HCT116 (cell line): ENCODE data around the gene FBRS. TPM values are rescaled to one million over a fixed set of nuclear protein-coding genes. Genes with fewer than 3 reads are reported as not detected.

ENCODE experiments used
- ATAC-seq: fragments of 200-7000 bp; cut with Tn5 transposase; 2 replicates; pipeline ENCODE4 v1.9.1; 2020; ENCODE audit warnings: mild to moderate bottlenecking, moderate library complexity
- BruUV-seq: library from RNA; stranded (reverse); fragments of 400-500 nt; replicated peaks from 2 replicates; lab custom pipeline; 2021; lab: Mats Ljungman, UMichigan
- CTCF ChIA-PET: fragments of 300-600 bp; sonication (Branson Sonifier 250); formaldehyde crosslinking; loops from one replicate; lab custom pipeline; 2021; ENCODE audit warnings: antibody characterized with exemption; lab: Charles Lee
- POLR2A ChIA-PET: fragments of 300-600, 350-600 bp; sonication (Branson Sonifier 250); formaldehyde crosslinking; loops from one replicate; lab custom pipeline; 2021; ENCODE audit warnings: antibody characterized with exemption; lab: Charles Lee
- RAD21 ChIA-PET, 2 experiments: fragments of 300-600 bp; sonication (Branson Sonifier 250); formaldehyde crosslinking; loops; one replicate each; lab custom pipeline; 2023; ENCODE audit warnings: low total read pairs in 2 of 2; ENCODE audit not compliant: uncharacterized antibody in 2 of 2, unreplicated experiment in 2 of 2, low non-redundant PET in 1 of 2; lab: Charles Lee
- DNase-seq: peaks from one replicate; pipeline ENCODE4 v3.0.0-alpha.2; 2010; ENCODE audit warnings: low read depth, low spot score
- H2AFZ ChIP-seq: fragments of 200-600 bp; shearing (Covaris generic), sonication (generic); 2 replicates; pipeline ENCODE4 v1.6.1; 2017; ENCODE audit warnings: low read depth, mixed run types, mixed read lengths, antibody characterized with exemption, low read length; ENCODE audit not compliant: poor library complexity, severe bottlenecking
- H3K27ac ChIP-seq: 2 replicates; pipeline ENCODE4 v1.5.1; 2012; ENCODE audit warnings: low read depth, low read length
- H3K27me3 ChIP-seq: fragments of 200-600 bp; sonication (generic); 2 replicates; pipeline ENCODE4 v1.6.1; 2016; ENCODE audit warnings: mixed run types, low read length, mixed read lengths; ENCODE audit not compliant: insufficient read depth
- H3K36me3 ChIP-seq, 2 experiments: fragments of 200-500 bp in 1 of 2; fragments of 200-600 bp in 1 of 2; sonication (Bioruptor generic) in 1 of 2; sonication (generic) in 1 of 2; 2 replicates each; pipeline versions ENCODE4 v1.5.1 to v1.6.1; 2014 to 2016; ENCODE audit warnings: low read length in 2 of 2, inconsistent platforms in 1 of 2, mixed read lengths in 1 of 2, mixed run types in 1 of 2; ENCODE audit not compliant: insufficient read depth in 2 of 2, control insufficient read depth in 1 of 2
- H3K4me1 ChIP-seq, 2 experiments: fragments of 200-600 bp in 1 of 2; sonication (generic) in 1 of 2; 2 replicates each; pipeline versions ENCODE4 v1.5.1 to v1.6.1; 2012 to 2017; ENCODE audit warnings: low read length in 2 of 2, inconsistent platforms in 1 of 2, mild to moderate bottlenecking in 1 of 2, mixed read lengths in 1 of 2, mixed run types in 1 of 2, moderate library complexity in 1 of 2; ENCODE audit not compliant: insufficient read depth in 2 of 2, control insufficient read depth in 1 of 2
- H3K4me2 ChIP-seq: fragments of 200-600 bp; sonication (generic); 2 replicates; pipeline ENCODE4 v1.6.1; 2017; ENCODE audit warnings: mixed run types, low read length, mixed read lengths
- H3K4me3 ChIP-seq, 2 experiments: fragments of 200-600 bp in 1 of 2; sonication (generic) in 1 of 2; replicated peaks in 1 of 2; 2 replicates each; pipeline ENCODE4 v1.5.1; 2011 to 2016; ENCODE audit warnings: low read length in 2 of 2, control low read depth in 1 of 2, low read depth in 1 of 2, mild to moderate bottlenecking in 1 of 2, mixed read lengths in 1 of 2, mixed run types in 1 of 2
- H3K79me2 ChIP-seq: fragments of 200-600 bp; sonication (generic); 2 replicates; pipeline ENCODE4 v1.6.1; 2017; ENCODE audit warnings: mild to moderate bottlenecking, mixed run types, low read length, moderate library complexity, mixed read lengths; ENCODE audit not compliant: insufficient read depth
- H3K9ac ChIP-seq: fragments of 200-600 bp; sonication (generic); 2 replicates; pipeline ENCODE4 v1.6.1; 2016; ENCODE audit warnings: low read length, mixed read lengths
- H3K9me2 ChIP-seq: fragments of 200-600 bp; sonication (generic), shearing (Covaris generic); 2 replicates; pipeline ENCODE4 v1.6.1; 2017; ENCODE audit warnings: mixed run types, mild to moderate bottlenecking, moderate library complexity; ENCODE audit not compliant: insufficient read depth
- H3K9me3 ChIP-seq, 2 experiments: fragments of 200-500 bp in 1 of 2; fragments of 200-600 bp in 1 of 2; sonication (Bioruptor generic) in 1 of 2; sonication (generic) in 1 of 2; 2 replicates each; pipeline ENCODE4 v1.6.1; 2014 to 2017; ENCODE audit warnings: low read length in 2 of 2, mixed read lengths in 2 of 2, inconsistent platforms in 1 of 2, low read depth in 1 of 2, mild to moderate bottlenecking in 1 of 2, mixed run types in 1 of 2, moderate library complexity in 1 of 2; ENCODE audit not compliant: control insufficient read depth in 1 of 2, insufficient read depth in 1 of 2
- H4K20me1 ChIP-seq: fragments of 200-600 bp; sonication (generic), shearing (Covaris generic); 2 replicates; pipeline ENCODE4 v1.6.1; 2017; ENCODE audit warnings: mixed run types, mild to moderate bottlenecking, moderate library complexity; ENCODE audit not compliant: insufficient read depth
- EGR1 ChIP-seq: IDR thresholded peaks from 2 replicates; pipeline ENCODE4 v1.6.1; 2012; ENCODE audit warnings: low read depth
- ELF1 ChIP-seq: IDR thresholded peaks from 2 replicates; pipeline ENCODE4 v1.6.1; 2012; ENCODE audit warnings: low read depth, borderline replicate concordance
- EZH2 ChIP-seq: fragments of 200-600 bp; sonication (generic); IDR thresholded peaks from 2 replicates; pipeline ENCODE4 v1.6.1; 2017; ENCODE audit warnings: antibody characterized with exemption, mixed run types
- FOSL1 ChIP-seq: IDR thresholded peaks from 2 replicates; pipeline ENCODE4 v1.6.1; 2012; ENCODE audit warnings: low read depth
- JUND ChIP-seq: IDR thresholded peaks from 2 replicates; pipeline ENCODE4 v1.6.1; 2012
- POLR2A ChIP-seq: IDR thresholded peaks from 2 replicates; pipeline ENCODE4 v1.7.0; 2011; ENCODE audit warnings: borderline replicate concordance; ENCODE audit not compliant: insufficient read depth, insufficient read length; ENCODE audit errors: extremely low read depth
- RAD21 ChIP-seq: IDR thresholded peaks from 2 replicates; pipeline ENCODE4 v1.6.1; 2012; ENCODE audit warnings: low read depth, mild to moderate bottlenecking
- SP1 ChIP-seq: IDR thresholded peaks from 2 replicates; pipeline ENCODE4 v1.6.1; 2012; ENCODE audit warnings: low read depth
- TCF7L2 ChIP-seq: IDR thresholded peaks from 2 replicates; pipeline ENCODE4 v1.7.0; 2011; ENCODE audit warnings: borderline replicate concordance, inconsistent platforms; ENCODE audit not compliant: insufficient read depth, insufficient read length; ENCODE audit errors: extremely low read depth
- YY1 ChIP-seq: IDR thresholded peaks from 2 replicates; pipeline ENCODE4 v1.6.1; 2011; ENCODE audit warnings: low read length, low read depth, moderate library complexity, mild to moderate bottlenecking; ENCODE audit not compliant: insufficient replicate concordance; ENCODE audit errors: extremely low read depth
- ZNF274 ChIP-seq: fragments of 200-500 bp; sonication (Bioruptor generic); IDR thresholded peaks from 2 replicates; pipeline ENCODE4 v1.6.1; 2014; ENCODE audit warnings: mild to moderate bottlenecking, low read depth, low read length, inconsistent platforms
- intact Hi-C: fragments of 100-400 bp; cut with micrococcal nuclease; formaldehyde crosslinking; loops from 2 replicates; pipeline ENCODE4 v1.10.0; 2022
- total RNA-seq: library from RNA; stranded (reverse); gene quantifications from one replicate; pipeline ENCODE4 v1.2.1, GENCODE V29; 2021; ENCODE audit not compliant: unreplicated experiment
- TF ChIP-seq, protein P1 (sequence below), 3 experiments: fragments of 200-600 bp in 1 of 3; sonication (generic) in 1 of 3; IDR thresholded peaks in 2 of 3; conservative IDR thresholded peaks in 1 of 3; 2 replicates each; pipeline ENCODE4 v1.5.1; 2012 to 2017; ENCODE audit warnings: low read depth in 2 of 3, low read length in 2 of 3, antibody characterized with exemption in 1 of 3, borderline replicate concordance in 1 of 3, control low read depth in 1 of 3, mild to moderate bottlenecking in 1 of 3, mixed read lengths in 1 of 3, mixed run types in 1 of 3, moderate library complexity in 1 of 3; ENCODE audit not compliant: insufficient read depth in 1 of 3
- TF ChIP-seq, protein P2 (sequence below): IDR thresholded peaks from 2 replicates; pipeline ENCODE4 v1.6.1; 2012
- TF ChIP-seq, protein P3 (sequence below): IDR thresholded peaks from 2 replicates; pipeline ENCODE4 v1.6.1; 2012
- TF ChIP-seq, protein P4 (sequence below): IDR thresholded peaks from 2 replicates; pipeline ENCODE4 v1.6.1; 2012; ENCODE audit warnings: low read depth

The FBRS gene
- total RNA-seq, 1 experiment from 2014 or later, result 65.3 TPM

DNA sequence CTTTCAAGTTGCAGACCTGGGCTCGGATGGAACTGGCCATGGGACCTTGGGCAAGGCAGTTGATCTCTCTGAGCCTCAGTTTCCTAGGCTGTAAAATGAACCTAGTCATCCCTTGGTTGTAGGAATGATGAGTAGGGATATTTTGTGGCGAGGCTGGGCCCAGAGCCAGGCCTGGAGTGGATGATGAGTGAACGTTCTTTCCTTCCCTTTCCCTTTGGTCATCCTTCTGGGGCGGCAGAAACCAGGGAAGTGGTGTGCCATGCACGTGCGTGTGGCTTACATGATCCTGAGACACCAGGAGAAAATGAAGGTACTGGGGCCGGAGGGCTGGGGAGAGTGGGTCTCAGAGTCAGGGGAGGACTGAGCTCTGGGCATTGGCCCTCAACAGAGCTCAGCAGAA, 8.4 kb downstream of the FBRS start:
- BruUV-seq, result no TSS peak
- Histone ChIP-seq H3K9me2 (no peaks in the 10 kb centered on the region), H3K79me2 (peaks cover 22% of the 10 kb centered on the region), H3K27me3 (no peaks in the 10 kb centered on the region), H4K20me1 (no peaks in the 10 kb centered on the region), H3K4me1 (no peaks in the 10 kb centered on the region)
- POLR2A ChIA-PET, result no interaction called here
- RAD21 ChIA-PET, result no interaction called here
- ATAC-seq, result no peak
- TF ChIP-seq YY1, result no peak
- TF ChIP-seq POLR2A, result no peak
- TF ChIP-seq RAD21, result no peak
- TF ChIP-seq, protein P1, sequence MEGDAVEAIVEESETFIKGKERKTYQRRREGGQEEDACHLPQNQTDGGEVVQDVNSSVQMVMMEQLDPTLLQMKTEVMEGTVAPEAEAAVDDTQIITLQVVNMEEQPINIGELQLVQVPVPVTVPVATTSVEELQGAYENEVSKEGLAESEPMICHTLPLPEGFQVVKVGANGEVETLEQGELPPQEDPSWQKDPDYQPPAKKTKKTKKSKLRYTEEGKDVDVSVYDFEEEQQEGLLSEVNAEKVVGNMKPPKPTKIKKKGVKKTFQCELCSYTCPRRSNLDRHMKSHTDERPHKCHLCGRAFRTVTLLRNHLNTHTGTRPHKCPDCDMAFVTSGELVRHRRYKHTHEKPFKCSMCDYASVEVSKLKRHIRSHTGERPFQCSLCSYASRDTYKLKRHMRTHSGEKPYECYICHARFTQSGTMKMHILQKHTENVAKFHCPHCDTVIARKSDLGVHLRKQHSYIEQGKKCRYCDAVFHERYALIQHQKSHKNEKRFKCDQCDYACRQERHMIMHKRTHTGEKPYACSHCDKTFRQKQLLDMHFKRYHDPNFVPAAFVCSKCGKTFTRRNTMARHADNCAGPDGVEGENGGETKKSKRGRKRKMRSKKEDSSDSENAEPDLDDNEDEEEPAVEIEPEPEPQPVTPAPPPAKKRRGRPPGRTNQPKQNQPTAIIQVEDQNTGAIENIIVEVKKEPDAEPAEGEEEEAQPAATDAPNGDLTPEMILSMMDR (IDR thresholded peaks at IDR 0.05 in 2 of 3, conservative IDR thresholded peaks at IDR 0.05 in 1 of 3; ENCODE audit: borderline replicate concordance in 1 of 3, insufficient read depth in 1 of 3, low read depth in 2 of 3, low read length in 2 of 3), result no peak
- TF ChIP-seq, protein P2, sequence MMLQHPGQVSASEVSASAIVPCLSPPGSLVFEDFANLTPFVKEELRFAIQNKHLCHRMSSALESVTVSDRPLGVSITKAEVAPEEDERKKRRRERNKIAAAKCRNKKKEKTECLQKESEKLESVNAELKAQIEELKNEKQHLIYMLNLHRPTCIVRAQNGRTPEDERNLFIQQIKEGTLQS, result no peak
- TF ChIP-seq ELF1, result no peak
- no peak for TF ChIP-seq FOSL1
- TF ChIP-seq EGR1, result no peak
- TF ChIP-seq, protein P3, sequence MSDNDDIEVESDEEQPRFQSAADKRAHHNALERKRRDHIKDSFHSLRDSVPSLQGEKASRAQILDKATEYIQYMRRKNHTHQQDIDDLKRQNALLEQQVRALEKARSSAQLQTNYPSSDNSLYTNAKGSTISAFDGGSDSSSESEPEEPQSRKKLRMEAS, result no peak
- no peak for TF ChIP-seq ZNF274
- TF ChIP-seq TCF7L2, result no peak
- TF ChIP-seq, protein P4, sequence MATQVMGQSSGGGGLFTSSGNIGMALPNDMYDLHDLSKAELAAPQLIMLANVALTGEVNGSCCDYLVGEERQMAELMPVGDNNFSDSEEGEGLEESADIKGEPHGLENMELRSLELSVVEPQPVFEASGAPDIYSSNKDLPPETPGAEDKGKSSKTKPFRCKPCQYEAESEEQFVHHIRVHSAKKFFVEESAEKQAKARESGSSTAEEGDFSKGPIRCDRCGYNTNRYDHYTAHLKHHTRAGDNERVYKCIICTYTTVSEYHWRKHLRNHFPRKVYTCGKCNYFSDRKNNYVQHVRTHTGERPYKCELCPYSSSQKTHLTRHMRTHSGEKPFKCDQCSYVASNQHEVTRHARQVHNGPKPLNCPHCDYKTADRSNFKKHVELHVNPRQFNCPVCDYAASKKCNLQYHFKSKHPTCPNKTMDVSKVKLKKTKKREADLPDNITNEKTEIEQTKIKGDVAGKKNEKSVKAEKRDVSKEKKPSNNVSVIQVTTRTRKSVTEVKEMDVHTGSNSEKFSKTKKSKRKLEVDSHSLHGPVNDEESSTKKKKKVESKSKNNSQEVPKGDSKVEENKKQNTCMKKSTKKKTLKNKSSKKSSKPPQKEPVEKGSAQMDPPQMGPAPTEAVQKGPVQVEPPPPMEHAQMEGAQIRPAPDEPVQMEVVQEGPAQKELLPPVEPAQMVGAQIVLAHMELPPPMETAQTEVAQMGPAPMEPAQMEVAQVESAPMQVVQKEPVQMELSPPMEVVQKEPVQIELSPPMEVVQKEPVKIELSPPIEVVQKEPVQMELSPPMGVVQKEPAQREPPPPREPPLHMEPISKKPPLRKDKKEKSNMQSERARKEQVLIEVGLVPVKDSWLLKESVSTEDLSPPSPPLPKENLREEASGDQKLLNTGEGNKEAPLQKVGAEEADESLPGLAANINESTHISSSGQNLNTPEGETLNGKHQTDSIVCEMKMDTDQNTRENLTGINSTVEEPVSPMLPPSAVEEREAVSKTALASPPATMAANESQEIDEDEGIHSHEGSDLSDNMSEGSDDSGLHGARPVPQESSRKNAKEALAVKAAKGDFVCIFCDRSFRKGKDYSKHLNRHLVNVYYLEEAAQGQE, result no peak
- no peak for TF ChIP-seq EZH2
- no peak for TF ChIP-seq SP1
- TF ChIP-seq JUND, result no peak
- TF ChIP-seq, all 23 proteins: peak for 0
- Histone ChIP-seq H3K36me3 (peaks cover 29 to 31% of the 10 kb centered on the region in 2 experiments), H3K4me3 (no peak overlapping the region), H3K27ac (no peak overlapping the region), H3K9ac (no peak overlapping the region), H3K9me3 (no peaks in the 10 kb centered on the region), H2AFZ (no peak overlapping the region), H3K4me2 (no peak overlapping the region)
- intact Hi-C loops, result no loop called here
- CTCF ChIA-PET, result no interaction called here
- DNase-seq, result no peak
